HG02973 (cell line): ENCODE results near the gene PRSS33.

ENCODE experiments used
- ATAC-seq: cut with Tn5 transposase; IDR thresholded peaks from one replicate; pipeline ENCODE4 v1.9.1; 2021; ENCODE audit warnings: moderate library complexity; ENCODE audit not compliant: unreplicated experiment

PRSS33 gene

DNA sequence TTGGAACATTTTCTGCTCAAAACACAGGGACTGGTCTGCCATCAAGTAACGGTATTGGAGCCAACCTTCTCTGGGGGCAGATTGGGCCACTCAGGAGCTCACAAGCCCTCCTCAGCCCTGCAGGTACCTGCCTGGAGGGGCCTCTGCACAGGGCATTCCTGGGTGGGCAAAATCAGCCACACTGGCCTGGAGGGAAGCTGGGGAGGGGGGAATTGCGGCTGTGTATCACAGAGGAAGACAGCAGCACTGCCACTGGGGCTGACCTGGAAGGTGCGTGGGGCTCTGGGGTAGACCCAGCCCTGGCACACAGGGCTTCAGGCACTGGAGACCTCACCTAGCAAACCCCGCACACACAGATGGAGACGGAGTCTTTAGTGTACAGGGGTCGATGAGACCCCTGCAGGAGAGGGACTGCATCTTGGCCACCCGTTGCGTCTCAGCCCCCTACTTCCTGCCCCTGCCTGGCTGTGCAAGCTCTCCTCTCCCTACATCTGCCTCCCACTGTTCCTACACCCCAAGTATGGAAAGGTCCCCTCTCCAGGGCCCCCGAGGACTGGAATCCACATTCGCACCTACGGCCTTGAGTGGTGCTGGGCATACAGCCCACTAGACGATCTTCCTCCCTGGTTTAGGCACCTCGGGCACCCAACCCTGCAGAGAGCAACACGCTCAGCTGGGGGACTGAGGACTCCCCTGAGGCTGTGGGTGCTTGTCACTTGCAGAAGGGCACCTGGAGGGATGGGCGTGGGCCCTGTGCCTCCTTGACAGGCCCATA lies 42.1 kb downstream of the PRSS33 start:
- ATAC-seq: no peak

- no peak for ATAC-seq
These were observed 42.6 kb downstream of the PRSS33 start for GRCh38 chr16:2744711-2745110.

DNA sequence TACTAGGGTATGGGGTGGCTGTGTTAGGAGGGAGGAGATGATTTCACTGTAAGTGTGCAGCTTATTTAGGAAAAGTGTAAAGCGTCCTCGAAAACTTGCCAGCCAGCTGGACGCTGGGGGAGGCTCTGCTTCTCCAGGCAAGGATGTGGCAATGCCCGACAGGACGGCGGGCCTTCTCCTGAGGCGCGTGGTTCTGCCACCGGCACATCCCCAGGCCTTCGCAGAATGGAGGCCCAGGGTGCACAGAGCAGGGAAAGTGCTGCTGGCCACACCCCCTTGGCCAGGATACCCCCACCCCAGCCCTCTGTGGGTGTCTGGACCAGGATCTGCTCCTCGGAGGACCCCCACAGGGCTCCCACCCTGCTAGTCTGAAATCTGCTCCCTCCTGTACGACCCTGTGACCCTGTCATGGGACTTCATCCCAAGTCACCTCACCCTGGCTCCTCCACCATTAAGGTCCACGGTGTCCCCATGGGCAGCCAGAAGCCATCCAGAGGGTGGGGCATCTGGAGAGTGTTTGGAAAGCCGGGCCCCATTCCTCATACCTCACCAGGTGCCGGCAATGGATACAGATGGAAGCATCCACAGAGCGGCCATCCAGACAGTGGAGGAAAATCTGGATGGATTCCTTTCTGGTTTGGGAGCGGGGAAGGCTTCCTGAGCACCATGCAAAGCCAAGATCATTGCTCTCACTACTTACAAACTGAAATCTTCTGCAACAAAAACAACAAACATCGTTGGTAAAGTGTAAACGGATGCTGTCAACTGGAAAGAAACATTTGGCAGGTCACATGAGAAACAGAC lies 44.2 kb downstream of the PRSS33 start:
- no peak for ATAC-seq

GRCh38 chr16:2742323-2743006 lies 44.9 kb downstream of the PRSS33 start:
- ATAC-seq: no peak

GRCh38 chr16:2741168-2741567 lies 46.2 kb downstream of the PRSS33 start:
- no peak for ATAC-seq

DNA sequence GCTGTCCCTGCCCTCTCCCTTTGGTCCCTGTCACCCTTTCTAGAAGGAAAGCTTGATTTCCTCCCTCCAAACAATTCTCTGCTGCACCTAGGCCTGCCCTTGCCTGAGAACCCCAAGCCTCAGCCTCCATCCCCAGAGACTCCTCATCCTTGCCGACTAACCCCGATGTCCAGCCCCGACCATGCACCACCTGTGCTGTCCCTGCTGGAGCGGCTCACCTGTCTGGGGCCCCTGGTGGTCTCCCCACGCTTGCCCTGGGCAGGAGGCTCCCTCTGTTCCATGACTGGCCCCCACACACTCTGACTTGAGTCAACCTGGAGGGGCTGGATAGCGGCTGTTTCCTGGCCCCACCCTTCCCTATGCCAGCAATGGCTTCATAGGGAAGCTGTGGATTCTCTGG lies 46.9 kb downstream of the PRSS33 start:
- ATAC-seq: no peak

DNA sequence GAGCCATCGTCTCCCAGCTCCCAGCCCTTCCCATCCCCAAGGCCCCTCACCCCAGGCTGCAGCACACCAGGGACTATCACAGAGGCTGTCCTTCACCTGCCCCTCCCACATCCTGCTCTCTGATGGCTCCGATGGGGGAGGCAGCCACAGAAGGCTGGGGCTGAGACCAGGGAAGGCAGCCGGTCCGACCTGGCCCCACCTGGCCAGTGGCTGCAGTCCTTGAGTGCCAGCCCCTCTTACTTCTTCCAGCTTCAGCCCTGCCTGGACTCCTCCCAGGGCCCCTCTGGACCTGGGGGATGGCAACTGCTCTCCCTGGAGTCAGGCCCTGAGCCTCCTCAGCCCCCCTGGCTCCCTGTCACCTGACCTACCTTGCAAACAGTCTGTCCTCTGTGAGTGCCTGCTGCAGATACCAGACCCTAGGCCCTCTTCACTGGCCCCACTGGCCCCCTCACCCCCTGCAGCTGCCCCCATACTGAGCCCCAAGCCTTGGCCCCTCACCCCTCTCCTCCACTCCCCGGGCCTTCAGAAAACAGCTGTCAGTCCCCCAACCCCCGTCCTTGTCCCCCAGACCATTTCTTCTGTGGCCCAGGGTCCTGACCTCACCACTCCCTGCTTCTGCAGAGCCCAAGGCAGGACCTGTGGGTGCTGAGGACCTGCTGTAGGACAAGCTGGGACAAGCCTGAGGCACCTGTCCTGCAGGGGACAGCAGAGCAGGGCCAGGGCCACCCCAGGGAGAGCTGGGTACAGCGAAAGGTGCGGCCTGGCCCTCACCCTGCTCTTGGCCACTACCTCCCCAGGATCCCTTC lies 47.5 kb downstream of the PRSS33 start:
- ATAC-seq: no peak

GRCh38 chr16:2738615-2739014 lies 48.7 kb downstream of the PRSS33 start:
- ATAC-seq: no peak

DNA sequence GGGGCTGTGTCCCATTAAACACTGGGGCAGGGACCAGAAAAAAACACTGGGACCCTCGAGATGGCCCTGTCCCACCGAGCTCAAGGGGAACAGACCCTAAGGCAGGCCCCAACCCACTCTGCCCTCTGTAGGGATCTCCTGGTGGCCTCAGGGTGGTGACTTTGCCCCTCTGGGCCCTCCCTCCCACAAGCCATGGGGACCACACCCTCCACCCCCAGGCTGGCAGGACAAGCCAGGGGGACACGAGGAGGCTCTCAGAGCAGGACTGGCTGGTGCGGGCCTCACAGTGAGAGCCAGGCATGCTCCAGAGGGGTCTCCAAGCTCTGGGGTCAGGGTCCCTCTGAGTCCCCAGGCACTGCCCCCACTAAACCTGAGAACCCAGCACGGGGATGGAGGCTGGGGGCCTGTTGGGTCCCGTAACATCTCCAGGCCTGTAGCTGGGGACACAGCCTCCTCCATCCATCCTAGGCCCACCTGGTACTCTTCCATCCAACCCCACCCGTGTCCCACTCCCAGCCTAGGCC lies 49.4 kb downstream of the PRSS33 start:
- ATAC-seq: no peak

GRCh38 chr16:2737238-2737605 lies 50.1 kb downstream of the PRSS33 start:
- no peak for ATAC-seq

DNA sequence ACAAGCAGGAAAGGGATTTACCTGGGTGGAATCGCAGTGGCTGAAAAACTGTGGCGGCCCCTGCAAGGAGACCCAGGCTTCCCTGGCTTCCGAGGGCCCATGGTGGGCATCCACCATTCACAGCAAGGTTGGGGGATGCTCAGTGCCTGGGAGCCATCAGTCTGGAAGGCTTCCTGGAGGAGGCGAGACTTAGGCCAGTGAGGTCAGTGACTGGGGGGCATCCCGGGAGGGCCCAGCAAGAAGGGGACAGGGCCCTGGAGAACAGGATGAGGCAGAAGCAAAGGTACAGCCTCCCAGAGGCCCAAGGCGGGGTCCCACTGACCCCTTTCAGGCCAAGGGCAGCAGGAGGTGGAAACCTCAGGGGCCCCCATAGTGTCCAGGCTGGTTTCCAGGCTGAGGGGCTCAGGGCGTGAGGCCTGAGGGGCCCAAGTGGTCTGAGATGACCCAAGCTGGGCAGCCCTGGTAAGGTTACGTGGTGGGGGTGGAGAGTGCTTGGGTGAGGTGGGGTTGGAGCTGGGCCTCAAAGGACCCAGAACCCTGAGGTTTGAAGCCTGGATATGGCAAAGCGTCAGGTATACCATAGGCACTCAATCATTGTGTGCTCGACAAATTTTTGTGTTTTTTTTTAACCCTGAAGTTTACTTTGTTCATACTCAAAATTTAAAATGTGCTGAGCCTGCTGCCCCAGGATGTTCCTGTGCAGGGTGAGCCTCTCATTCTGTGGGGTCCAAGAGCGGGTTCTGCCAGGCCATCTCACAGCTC lies 50.7 kb downstream of the PRSS33 start:
- no peak for ATAC-seq

- ATAC-seq: no peak
These were observed 52.4 kb downstream of the PRSS33 start for GRCh38 chr16:2734844-2735515.
